WTC11 (cell line): ENCODE data around the gene MCOLN1. TPM values are rescaled to one million over a fixed set of nuclear protein-coding genes. Genes with fewer than 3 reads are reported as not detected.

Experiments used
- NR3C1 ChIP-seq: sonication (generic); formaldehyde crosslinking; conservative IDR thresholded peaks from 2 replicates; pipeline ENCODE4 v1.8.1; 2023; ENCODE audit warnings: low read depth, mild to moderate bottlenecking, missing genetic modification reagents
- PRRX2 ChIP-seq: fragments of 250-450 bp; sonication (Bioruptor Pico); IDR thresholded peaks from 2 replicates; pipeline ENCODE4 v1.8.0; 2021; ENCODE audit warnings: mild to moderate bottlenecking
- total RNA-seq: library from RNA; stranded (reverse); gene quantifications from 3 replicates; pipeline ENCODE4 v1.2.3, GENCODE V29; 2021

The MCOLN1 gene
- total RNA-seq, 1 experiment from 2014 or later, result 19.7 TPM

DNA sequence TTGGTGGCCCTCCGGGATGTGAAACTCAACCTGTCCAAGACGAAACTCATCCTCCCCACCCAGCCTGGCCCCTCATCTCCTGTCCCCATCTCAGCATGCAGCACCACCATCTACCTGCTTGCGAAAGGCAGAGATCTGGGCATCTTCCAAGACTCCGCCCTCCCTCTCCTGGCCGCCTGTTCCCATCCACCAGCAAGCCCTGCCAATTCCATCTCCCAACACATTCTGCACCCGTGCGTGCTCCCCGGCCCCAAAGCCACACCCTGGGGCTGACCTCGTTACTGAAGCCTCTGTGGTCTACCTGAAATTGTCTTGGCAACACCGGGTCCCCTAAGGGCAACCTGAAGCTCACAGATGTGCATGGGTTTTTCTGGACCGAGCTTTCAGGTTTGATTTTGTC lies 60.0 kb downstream of the MCOLN1 start (continued):
- TF ChIP-seq NR3C1 (CRISPR knock-in tag) (no peak), PRRX2 (CRISPR knock-in tag) (no peak)

Other genes with a start within 250 kb of the MCOLN1 start
- gene INSR, start 228.2 kb upstream of the MCOLN1 start, total RNA-seq, result 32.0 to 35.9 TPM (median 32.5 TPM) in 3 replicates
- 46.1 to 56.1 TPM (median 48.3 TPM) in 3 replicates for gene ARHGEF18, start 173.7 kb upstream of the MCOLN1 start, total RNA-seq
- gene PEX11G, start 33.6 kb upstream of the MCOLN1 start, total RNA-seq, result 4.3 to 5.9 TPM (median 5.7 TPM) in 3 replicates
- 37.5 to 47.5 TPM (median 47.3 TPM) in 3 replicates for gene ZNF358, start 6.5 kb upstream of the MCOLN1 start, total RNA-seq
- 149 to 156 TPM (median 150 TPM) in 3 replicates for gene PNPLA6, start 13.1 kb downstream of the MCOLN1 start, total RNA-seq
- gene CAMSAP3, start 73.2 kb downstream of the MCOLN1 start, total RNA-seq, result 27.8 to 34.6 TPM (median 32.1 TPM) in 3 replicates
- gene XAB2, start 106.9 kb downstream of the MCOLN1 start, total RNA-seq, result 65.7 to 71.9 TPM (median 67.4 TPM) in 3 replicates
- gene PET100, start 107.2 kb downstream of the MCOLN1 start, total RNA-seq, result 111 to 126 TPM (median 122 TPM) in 3 replicates
- gene PCP2, start 111.1 kb downstream of the MCOLN1 start, total RNA-seq, result 0.48 to 1.1 TPM (median 0.85 TPM) in 3 replicates
- gene STXBP2, start 114.5 kb downstream of the MCOLN1 start, total RNA-seq, result 68.9 to 79.3 TPM (median 73.0 TPM) in 3 replicates
- not detected in 3 replicates for gene RETN, start 146.4 kb downstream of the MCOLN1 start, total RNA-seq
- gene MCEMP1, start 154.5 kb downstream of the MCOLN1 start, total RNA-seq, result not detected in 3 replicates
- gene TRAPPC5, start 158.2 kb downstream of the MCOLN1 start, total RNA-seq, result 122 to 127 TPM (median 124 TPM) in 3 replicates
- gene FCER2, start 179.5 kb downstream of the MCOLN1 start, total RNA-seq, result 0.37 to 0.48 TPM (median 0.46 TPM) in 3 replicates
- 0.55 to 0.66 TPM (median 0.62 TPM) in 3 replicates for gene CLEC4G, start 209.5 kb downstream of the MCOLN1 start, total RNA-seq
- 0.09 to 0.44 TPM in 2 of 3 replicates, not detected in the other for gene CD209, start 224.9 kb downstream of the MCOLN1 start, total RNA-seq
- not detected in 3 replicates for gene CLEC4M, start 240.6 kb downstream of the MCOLN1 start, total RNA-seq